ENCODE data around the gene CDC42BPG.
A peak's percentile ranks its signal among the peaks of the same experiment; 100 is the strongest.

CDC42BPG gene, protein sequence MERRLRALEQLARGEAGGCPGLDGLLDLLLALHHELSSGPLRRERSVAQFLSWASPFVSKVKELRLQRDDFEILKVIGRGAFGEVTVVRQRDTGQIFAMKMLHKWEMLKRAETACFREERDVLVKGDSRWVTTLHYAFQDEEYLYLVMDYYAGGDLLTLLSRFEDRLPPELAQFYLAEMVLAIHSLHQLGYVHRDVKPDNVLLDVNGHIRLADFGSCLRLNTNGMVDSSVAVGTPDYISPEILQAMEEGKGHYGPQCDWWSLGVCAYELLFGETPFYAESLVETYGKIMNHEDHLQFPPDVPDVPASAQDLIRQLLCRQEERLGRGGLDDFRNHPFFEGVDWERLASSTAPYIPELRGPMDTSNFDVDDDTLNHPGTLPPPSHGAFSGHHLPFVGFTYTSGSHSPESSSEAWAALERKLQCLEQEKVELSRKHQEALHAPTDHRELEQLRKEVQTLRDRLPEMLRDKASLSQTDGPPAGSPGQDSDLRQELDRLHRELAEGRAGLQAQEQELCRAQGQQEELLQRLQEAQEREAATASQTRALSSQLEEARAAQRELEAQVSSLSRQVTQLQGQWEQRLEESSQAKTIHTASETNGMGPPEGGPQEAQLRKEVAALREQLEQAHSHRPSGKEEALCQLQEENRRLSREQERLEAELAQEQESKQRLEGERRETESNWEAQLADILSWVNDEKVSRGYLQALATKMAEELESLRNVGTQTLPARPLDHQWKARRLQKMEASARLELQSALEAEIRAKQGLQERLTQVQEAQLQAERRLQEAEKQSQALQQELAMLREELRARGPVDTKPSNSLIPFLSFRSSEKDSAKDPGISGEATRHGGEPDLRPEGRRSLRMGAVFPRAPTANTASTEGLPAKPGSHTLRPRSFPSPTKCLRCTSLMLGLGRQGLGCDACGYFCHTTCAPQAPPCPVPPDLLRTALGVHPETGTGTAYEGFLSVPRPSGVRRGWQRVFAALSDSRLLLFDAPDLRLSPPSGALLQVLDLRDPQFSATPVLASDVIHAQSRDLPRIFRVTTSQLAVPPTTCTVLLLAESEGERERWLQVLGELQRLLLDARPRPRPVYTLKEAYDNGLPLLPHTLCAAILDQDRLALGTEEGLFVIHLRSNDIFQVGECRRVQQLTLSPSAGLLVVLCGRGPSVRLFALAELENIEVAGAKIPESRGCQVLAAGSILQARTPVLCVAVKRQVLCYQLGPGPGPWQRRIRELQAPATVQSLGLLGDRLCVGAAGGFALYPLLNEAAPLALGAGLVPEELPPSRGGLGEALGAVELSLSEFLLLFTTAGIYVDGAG (N-terminal part only)

DNA sequence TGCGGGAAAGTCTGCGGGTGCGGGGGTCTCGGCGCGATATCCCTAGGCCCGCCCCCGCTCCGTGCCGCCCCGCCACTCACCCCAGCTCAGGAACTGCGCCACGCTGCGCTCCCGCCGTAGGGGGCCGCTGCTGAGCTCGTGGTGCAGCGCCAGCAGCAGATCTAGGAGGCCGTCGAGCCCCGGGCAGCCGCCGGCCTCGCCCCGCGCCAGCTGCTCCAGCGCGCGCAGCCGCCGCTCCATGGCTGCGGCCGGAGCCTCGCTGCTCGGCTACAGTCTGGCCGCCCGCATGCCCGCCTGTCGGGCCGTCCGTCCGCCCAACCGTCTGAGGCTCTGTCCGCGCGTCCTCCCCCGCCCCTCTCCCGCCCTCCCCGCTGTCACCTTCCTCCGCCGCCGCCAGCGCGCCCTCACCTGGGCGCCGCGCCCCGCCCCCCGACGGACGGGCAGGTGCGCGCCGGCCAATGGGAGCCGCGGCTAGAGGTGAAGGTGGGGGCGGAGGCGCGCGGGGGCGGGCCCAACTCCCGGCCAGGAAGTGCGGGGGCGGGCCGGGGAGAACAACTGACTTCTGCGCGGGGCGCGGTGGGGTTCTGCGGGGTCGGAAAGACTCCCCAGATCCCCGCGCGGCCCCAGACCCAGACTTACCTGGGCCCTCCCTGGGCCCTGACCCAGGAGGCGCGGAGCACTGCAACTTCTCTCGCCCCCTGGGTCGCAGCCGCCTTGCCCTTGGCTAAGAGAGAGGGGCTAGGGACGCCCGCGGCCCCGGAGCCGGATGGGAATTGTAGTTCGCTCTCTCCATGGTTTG lies at the start of gene CDC42BPG:
Gene CDC42BPG, minus strand, starts transcription at position 324 of the 799 bp plus-strand sequence. Its CDS starts 84 bp downstream, at position 240.
- Histone ChIP-seq H3K27me3 (ENCODE audit: control insufficient read depth, insufficient read depth, low read length) (no peaks in the 10 kb centered on the region), H3K27ac (ENCODE audit: low read length) (no peak within 1 kb of the TSS), H3K4me3 (ENCODE audit: low read length) (peak within 1 kb of the TSS; percentile 93; the same call in 1 of the 2 replicates), H3K4me1 (ENCODE audit: control insufficient read depth, insufficient read depth, low read length) (peaks cover 7% of the 10 kb centered on the region), H3K9me3 (ENCODE audit: control insufficient read depth, insufficient read depth, low read length) (no peaks in the 10 kb centered on the region), H3K36me3 (ENCODE audit: control insufficient read depth, insufficient read depth, low read length) (peaks cover 2% of the 10 kb centered on the region)
- no peak for DNase-seq (ENCODE audit: low read depth, low spot score)
- no CpG with 5 or more reads among the region's 96 CpGs for WGBS (ENCODE audit: insufficient coverage, insufficient read length)

DNA sequence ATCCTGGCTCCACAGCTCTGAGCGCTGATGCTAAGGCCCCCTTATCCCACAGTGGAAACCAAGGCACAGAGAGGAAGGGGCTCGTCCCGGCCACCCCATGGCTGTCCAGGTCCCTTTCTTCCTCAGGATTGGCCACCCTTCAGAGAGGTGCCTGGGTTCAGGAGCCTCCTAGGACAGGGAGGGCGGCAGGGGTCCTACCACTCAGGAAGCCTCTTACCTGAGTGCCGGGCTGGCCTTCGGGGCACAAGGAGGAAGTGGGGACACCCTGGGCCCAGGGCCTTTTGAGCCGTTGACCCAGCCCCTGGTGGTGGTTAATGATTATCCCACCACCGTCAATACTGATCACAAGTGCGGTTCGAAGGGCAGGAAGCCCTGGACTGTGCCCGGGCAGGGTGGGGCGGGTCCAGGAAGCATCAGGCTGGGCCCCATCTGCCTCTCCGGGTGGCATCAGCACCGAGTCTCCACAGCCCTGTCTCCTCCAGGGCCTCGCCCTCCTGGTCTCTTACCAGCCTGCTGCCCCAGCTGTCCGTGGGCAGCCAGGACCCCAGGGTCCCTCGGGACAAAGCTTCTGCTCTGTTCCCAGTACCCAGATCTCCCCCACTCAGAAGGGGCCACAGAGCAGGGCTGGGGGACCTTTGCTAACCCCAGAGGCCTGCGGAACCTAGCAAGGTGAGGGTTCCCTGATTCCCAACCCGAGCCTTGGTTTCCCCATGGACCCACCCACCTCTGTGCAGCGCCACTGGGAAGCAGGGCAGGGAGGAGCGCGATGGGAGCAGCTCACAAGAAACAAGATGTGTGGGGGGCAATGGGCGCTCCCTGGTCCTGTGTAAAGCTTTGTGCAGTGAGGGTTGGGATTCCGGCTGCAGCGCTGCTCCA lies 49.0 kb upstream of the CDC42BPG start:
- DNase-seq (ENCODE audit: low read depth, low spot score) = no peak
- Histone ChIP-seq H3K9me3 (ENCODE audit: control insufficient read depth, insufficient read depth, low read length) (no peaks in the 10 kb centered on the region), H3K4me1 (ENCODE audit: control insufficient read depth, insufficient read depth, low read length) (no peaks in the 10 kb centered on the region; the same call in 1 of the 2 replicates), H3K27ac (ENCODE audit: low read length) (no peak overlapping the region), H3K27me3 (ENCODE audit: control insufficient read depth, insufficient read depth, low read length) (no peaks in the 10 kb centered on the region), H3K4me3 (ENCODE audit: low read length) (no peak overlapping the region), H3K36me3 (ENCODE audit: control insufficient read depth, insufficient read depth, low read length) (peaks cover 12% of the 10 kb centered on the region)
- no CpG with 5 or more reads among the region's 25 CpGs for WGBS (ENCODE audit: insufficient coverage, insufficient read length)

DNA sequence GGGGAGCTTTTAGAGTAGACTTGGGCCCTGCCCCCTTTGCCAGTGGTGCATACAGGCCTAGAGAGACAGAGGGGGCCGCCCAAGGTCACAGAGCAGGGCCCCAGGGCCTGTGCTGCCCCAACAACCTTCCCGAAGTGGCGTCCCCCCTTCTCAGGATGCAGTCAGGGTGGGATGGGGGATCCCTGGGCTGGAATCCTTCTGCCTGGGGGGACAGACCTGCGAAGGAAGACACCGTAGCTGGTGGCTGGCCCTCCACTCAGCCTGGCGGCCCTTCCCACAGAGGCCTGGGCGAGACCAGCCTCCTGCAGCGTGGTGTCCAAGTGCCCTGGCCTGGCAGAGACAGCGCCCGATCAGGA lies 48.4 kb upstream of the CDC42BPG start:
- Histone ChIP-seq H3K36me3 (ENCODE audit: control insufficient read depth, insufficient read depth, low read length) (peaks cover 6% of the 10 kb centered on the region; the same call in 1 of the 2 replicates), H3K4me3 (ENCODE audit: low read length) (no peak overlapping the region), H3K9me3 (ENCODE audit: control insufficient read depth, insufficient read depth, low read length) (no peaks in the 10 kb centered on the region), H3K27ac (ENCODE audit: low read length) (no peak overlapping the region), H3K4me1 (ENCODE audit: control insufficient read depth, insufficient read depth, low read length) (peaks cover 3% of the 10 kb centered on the region), H3K27me3 (ENCODE audit: control insufficient read depth, insufficient read depth, low read length) (no peaks in the 10 kb centered on the region)
- WGBS (ENCODE audit: insufficient coverage, insufficient read length) = no CpG with 5 or more reads among the region's 10 CpGs
- DNase-seq (ENCODE audit: low read depth, low spot score) = no peak

DNA sequence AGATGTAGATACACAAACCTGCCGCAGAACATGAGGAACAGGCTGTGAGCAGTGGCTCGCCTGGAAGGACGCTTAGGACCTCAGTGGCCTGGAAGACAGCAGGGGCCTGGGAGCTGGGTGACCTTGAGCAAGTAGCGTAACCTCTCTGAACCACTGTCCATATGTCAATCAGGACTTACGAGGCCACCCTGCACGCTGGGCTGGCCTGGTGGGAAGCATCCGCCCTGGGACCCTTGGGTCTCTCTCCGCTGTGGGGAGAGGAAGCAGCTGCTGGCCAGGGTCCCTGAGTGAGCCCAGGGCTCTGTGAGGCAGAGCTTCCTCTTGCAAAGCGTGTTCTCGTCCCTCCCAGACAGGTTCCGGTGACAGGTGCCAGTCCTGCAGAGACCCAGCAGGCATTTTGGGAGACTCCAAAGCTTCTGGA lies 48.0 kb upstream of the CDC42BPG start:
- Histone ChIP-seq H3K4me3 (ENCODE audit: low read length) (no peak overlapping the region), H3K27me3 (ENCODE audit: control insufficient read depth, insufficient read depth, low read length) (no peaks in the 10 kb centered on the region), H3K36me3 (ENCODE audit: control insufficient read depth, insufficient read depth, low read length) (peaks cover 6% of the 10 kb centered on the region; the same call in 1 of the 2 replicates), H3K9me3 (ENCODE audit: control insufficient read depth, insufficient read depth, low read length) (no peaks in the 10 kb centered on the region), H3K4me1 (ENCODE audit: control insufficient read depth, insufficient read depth, low read length) (peaks cover 5% of the 10 kb centered on the region), H3K27ac (ENCODE audit: low read length) (no peak overlapping the region)
- whole genome bisulfite sequencing (ENCODE audit: insufficient coverage, insufficient read length) = no CpG with 5 or more reads among the region's 11 CpGs
- DNase-seq (ENCODE audit: low read depth, low spot score) = no peak

- Histone ChIP-seq H3K36me3 (ENCODE audit: control insufficient read depth, insufficient read depth, low read length) (peaks cover 6% of the 10 kb centered on the region; the same call in 1 of the 2 replicates), H3K4me3 (ENCODE audit: low read length) (no peak overlapping the region), H3K27me3 (ENCODE audit: control insufficient read depth, insufficient read depth, low read length) (no peaks in the 10 kb centered on the region), H3K9me3 (ENCODE audit: control insufficient read depth, insufficient read depth, low read length) (no peaks in the 10 kb centered on the region), H3K4me1 (ENCODE audit: control insufficient read depth, insufficient read depth, low read length) (peaks cover 5% of the 10 kb centered on the region), H3K27ac (ENCODE audit: low read length) (no peak overlapping the region)
- no peak for DNase-seq (ENCODE audit: low read depth, low spot score)
- no CpG with 5 or more reads among the region's 5 CpGs for WGBS (ENCODE audit: insufficient coverage, insufficient read length)
Observed at GRCh38 chr11:64891880-64892279, 47.4 kb upstream of the CDC42BPG start.

- no peaks in the 10 kb centered on the region for H3K27me3 ChIP-seq (ENCODE audit: control insufficient read depth, insufficient read depth, low read length)
- no CpG with 5 or more reads among the region's 25 CpGs for WGBS (ENCODE audit: insufficient coverage, insufficient read length)
- no peak overlapping the region for H3K27ac ChIP-seq (ENCODE audit: low read length)
Observed at GRCh38 chr11:64891215-64891848, 46.9 kb upstream of the CDC42BPG start.

GRCh38 chr11:64890522-64890939 lies 46.1 kb upstream of the CDC42BPG start:
- no peak overlapping the region for H3K27ac ChIP-seq (ENCODE audit: low read length)
- H3K9me3 ChIP-seq (ENCODE audit: control insufficient read depth, insufficient read depth, low read length) = no peaks in the 10 kb centered on the region
- no CpG with 5 or more reads among the region's 7 CpGs for WGBS (ENCODE audit: insufficient coverage, insufficient read length)
- H3K27me3 ChIP-seq (ENCODE audit: control insufficient read depth, insufficient read depth, low read length) = no peaks in the 10 kb centered on the region
- no peak for DNase-seq (ENCODE audit: low read depth, low spot score)
- peaks cover 4% of the 10 kb centered on the region; the same call in 1 of the 2 replicates for H3K36me3 ChIP-seq (ENCODE audit: control insufficient read depth, insufficient read depth, low read length)
- peaks cover 5% of the 10 kb centered on the region for H3K4me1 ChIP-seq (ENCODE audit: control insufficient read depth, insufficient read depth, low read length)
- no peak overlapping the region for H3K4me3 ChIP-seq (ENCODE audit: low read length)

More at GRCh38 chr11:64891215-64891848, 46.9 kb upstream of the CDC42BPG start:
- no peak for DNase-seq (ENCODE audit: low read depth, low spot score)
- Histone ChIP-seq H3K4me1 (ENCODE audit: control insufficient read depth, insufficient read depth, low read length) (peaks cover 5% of the 10 kb centered on the region), H3K9me3 (ENCODE audit: control insufficient read depth, insufficient read depth, low read length) (no peaks in the 10 kb centered on the region), H3K4me3 (ENCODE audit: low read length) (no peak overlapping the region), H3K36me3 (ENCODE audit: control insufficient read depth, insufficient read depth, low read length) (peaks cover 4% of the 10 kb centered on the region; the same call in 1 of the 2 replicates)

- Histone ChIP-seq H3K27ac (ENCODE audit: low read length) (no peak overlapping the region), H3K4me3 (ENCODE audit: low read length) (no peak overlapping the region), H3K4me1 (ENCODE audit: control insufficient read depth, insufficient read depth, low read length) (peaks cover 5% of the 10 kb centered on the region; the same call in 1 of the 2 replicates), H3K9me3 (ENCODE audit: control insufficient read depth, insufficient read depth, low read length) (no peaks in the 10 kb centered on the region), H3K36me3 (ENCODE audit: control insufficient read depth, insufficient read depth, low read length) (no peaks in the 10 kb centered on the region), H3K27me3 (ENCODE audit: control insufficient read depth, insufficient read depth, low read length) (no peaks in the 10 kb centered on the region)
- no CpG with 5 or more reads among the region's 9 CpGs for WGBS (ENCODE audit: insufficient coverage, insufficient read length)
- DNase-seq (ENCODE audit: low read depth, low spot score) = no peak
Observed at GRCh38 chr11:64888729-64889511, 44.5 kb upstream of the CDC42BPG start.

Measured in iPS DF 6.9 (cell line).